ENCODE measurements around the gene CTLA4. TPM values are rescaled to one million over a fixed set of nuclear protein-coding genes. Genes with fewer than 3 reads are reported as not detected.

Gene CTLA4
- total and polyA plus RNA-seq, 2 of the 4 experiments (the other 2 are of a cell fraction) = not detected

DNA sequence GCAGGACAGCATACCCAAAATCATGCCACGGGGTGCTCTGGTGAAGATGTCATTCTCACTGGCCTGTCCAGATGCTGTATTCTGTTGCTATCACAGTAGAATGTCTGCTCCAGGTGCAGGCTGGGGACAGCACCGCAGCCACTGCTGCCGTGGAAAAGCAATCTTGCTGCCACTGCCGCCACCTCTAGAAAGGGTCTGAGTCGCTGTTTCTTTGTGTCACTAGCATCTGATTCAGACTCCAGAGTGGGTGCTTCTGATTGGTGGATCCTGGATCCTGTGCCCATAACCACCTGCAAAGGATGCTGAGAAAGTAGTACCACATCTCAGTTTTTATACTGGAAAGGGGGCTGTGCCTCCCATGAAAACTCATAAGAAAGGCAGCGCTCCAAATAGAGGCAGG lies 45.3 kb upstream of the CTLA4 start:
- Histone ChIP-seq H2BK20ac (ENCODE audit: low read depth, low read length) (no peak overlapping the region), H3K9ac (ENCODE audit: low read depth, low read length) (no peak overlapping the region), H3K56ac (ENCODE audit: extremely low read depth, insufficient read depth, low read length) (no peak overlapping the region), H3K27me3 (ENCODE audit: control insufficient read depth, insufficient read depth, low read length) (peaks cover 31% of the 10 kb centered on the region), H3K23ac (ENCODE audit: low read depth, low read length) (no peak overlapping the region), H3K4me2 (ENCODE audit: low read depth, low read length) (no peak overlapping the region), H4K8ac (ENCODE audit: low read depth in 2 of 2, low read length in 2 of 2) (no peak overlapping the region), H2AFZ (replicated peaks; ENCODE audit: low read length, poor library complexity) (no peak overlapping the region), H3K9me1 (ENCODE audit: insufficient read depth, low read length) (no peaks in the 10 kb centered on the region), H2AK5ac (ENCODE audit: low read depth, low read length) (no peak overlapping the region), H3K4me3 (ENCODE audit: insufficient read depth, low read depth, low read length) (no peak overlapping the region), H3K14ac (replicated peaks; ENCODE audit: low read depth, low read length) (no peak overlapping the region), H4K91ac (ENCODE audit: insufficient read depth, low read depth, low read length) (no peak overlapping the region), H3K27ac (ENCODE audit: insufficient read depth, low read length) (no peak overlapping the region), H3K18ac (ENCODE audit: low read depth, low read length) (no peak overlapping the region), H3K9me3 (ENCODE audit: control insufficient read depth, insufficient read depth, low read length) (no peaks in the 10 kb centered on the region), H2BK120ac (ENCODE audit: low read depth, low read length) (no peak overlapping the region), H4K5ac (ENCODE audit: low read depth, low read length) (no peak overlapping the region), H2AK9ac (replicated peaks; ENCODE audit: low read depth, low read length, poor library complexity) (no peak overlapping the region), H2BK15ac (ENCODE audit: low read depth, low read length) (no peak overlapping the region), H4K20me1 (ENCODE audit: insufficient read depth, low read length) (no peaks in the 10 kb centered on the region), H3K4me1 (ENCODE audit: control insufficient read depth, insufficient read depth, low read length) (no peaks in the 10 kb centered on the region), H2BK5ac (ENCODE audit: low read depth, low read length, poor library complexity, severe bottlenecking) (no peak overlapping the region), H3K4ac (ENCODE audit: low read depth, low read length) (no peak overlapping the region), H3K79me1 (ENCODE audit: low read depth in 1 of 2, low read length in 2 of 2) (no peaks in the 10 kb centered on the region), H3K36me3 (ENCODE audit: control insufficient read depth, insufficient read depth, low read length) (no peaks in the 10 kb centered on the region)
- POLR2A ChIA-PET (ENCODE audit: unreplicated experiment) = no interaction called here
- WGBS, 2 experiments (ENCODE audit: extremely low coverage in 2 of 2, insufficient read length in 1 of 2) = 86% methylated on average over 4 of the region's 6 CpGs; no CpG with 5 or more reads in 1 of the 2 experiments
- CTCF ChIA-PET = no interaction called here
- no TSS peak for BruUV-seq (replicated peaks)
- dilution Hi-C loops (cut with HindIII; ENCODE audit: low sequenced_read_pairs, unreplicated experiment) = loop anchor here (25.0 kb wide), 1 partner anchor 310 kb away; no protein-coding TSS in a partner anchor
- TF ChIP-seq BHLHE40 (IDR thresholded peaks at IDR 0.05; ENCODE audit: low read depth, low read length) = no peak
- no peak for TF ChIP-seq POLR2A (IDR thresholded peaks at IDR 0.05; ENCODE audit: low read depth, low read length)
- TF ChIP-seq FOS (IDR thresholded peaks at IDR 0.05; ENCODE audit: low read depth, low read length) = no peak
- no peak for TF ChIP-seq RAD21 (IDR thresholded peaks at IDR 0.05; ENCODE audit: low read length)
- TF ChIP-seq NFE2L2 (IDR thresholded peaks at IDR 0.05; ENCODE audit: low read depth, low read length) = no peak
- no peak for TF ChIP-seq CEBPB (IDR thresholded peaks at IDR 0.05; ENCODE audit: low read depth, low read length)
- TF ChIP-seq MXI1 (IDR thresholded peaks at IDR 0.05; ENCODE audit: borderline replicate concordance, low read depth, low read length) = no peak
- TF ChIP-seq, protein P1, sequence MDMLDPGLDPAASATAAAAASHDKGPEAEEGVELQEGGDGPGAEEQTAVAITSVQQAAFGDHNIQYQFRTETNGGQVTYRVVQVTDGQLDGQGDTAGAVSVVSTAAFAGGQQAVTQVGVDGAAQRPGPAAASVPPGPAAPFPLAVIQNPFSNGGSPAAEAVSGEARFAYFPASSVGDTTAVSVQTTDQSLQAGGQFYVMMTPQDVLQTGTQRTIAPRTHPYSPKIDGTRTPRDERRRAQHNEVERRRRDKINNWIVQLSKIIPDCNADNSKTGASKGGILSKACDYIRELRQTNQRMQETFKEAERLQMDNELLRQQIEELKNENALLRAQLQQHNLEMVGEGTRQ (IDR thresholded peaks at IDR 0.05; ENCODE audit: low read depth, low read length) = no peak
- no peak for TF ChIP-seq MAFK (IDR thresholded peaks at IDR 0.05; ENCODE audit: low read depth, low read length)
- no peak for TF ChIP-seq CHD1 (IDR thresholded peaks at IDR 0.05; ENCODE audit: low read depth, low read length)
- TF ChIP-seq, protein P2, sequence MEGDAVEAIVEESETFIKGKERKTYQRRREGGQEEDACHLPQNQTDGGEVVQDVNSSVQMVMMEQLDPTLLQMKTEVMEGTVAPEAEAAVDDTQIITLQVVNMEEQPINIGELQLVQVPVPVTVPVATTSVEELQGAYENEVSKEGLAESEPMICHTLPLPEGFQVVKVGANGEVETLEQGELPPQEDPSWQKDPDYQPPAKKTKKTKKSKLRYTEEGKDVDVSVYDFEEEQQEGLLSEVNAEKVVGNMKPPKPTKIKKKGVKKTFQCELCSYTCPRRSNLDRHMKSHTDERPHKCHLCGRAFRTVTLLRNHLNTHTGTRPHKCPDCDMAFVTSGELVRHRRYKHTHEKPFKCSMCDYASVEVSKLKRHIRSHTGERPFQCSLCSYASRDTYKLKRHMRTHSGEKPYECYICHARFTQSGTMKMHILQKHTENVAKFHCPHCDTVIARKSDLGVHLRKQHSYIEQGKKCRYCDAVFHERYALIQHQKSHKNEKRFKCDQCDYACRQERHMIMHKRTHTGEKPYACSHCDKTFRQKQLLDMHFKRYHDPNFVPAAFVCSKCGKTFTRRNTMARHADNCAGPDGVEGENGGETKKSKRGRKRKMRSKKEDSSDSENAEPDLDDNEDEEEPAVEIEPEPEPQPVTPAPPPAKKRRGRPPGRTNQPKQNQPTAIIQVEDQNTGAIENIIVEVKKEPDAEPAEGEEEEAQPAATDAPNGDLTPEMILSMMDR (conservative IDR thresholded peaks at IDR 0.05; ENCODE audit: low read depth, low read length) = no peak
- TF ChIP-seq MAZ (IDR thresholded peaks at IDR 0.05; ENCODE audit: borderline replicate concordance, low read depth, low read length) = no peak
- TF ChIP-seq RCOR1 (IDR thresholded peaks at IDR 0.05; ENCODE audit: insufficient replicate concordance, low read length) = no peak
- no peak for TF ChIP-seq RFX5 (IDR thresholded peaks at IDR 0.05; ENCODE audit: low read depth, low read length)
- no peak for TF ChIP-seq SMC3 (IDR thresholded peaks at IDR 0.05; ENCODE audit: low read depth, low read length)
- TF ChIP-seq, protein P3, sequence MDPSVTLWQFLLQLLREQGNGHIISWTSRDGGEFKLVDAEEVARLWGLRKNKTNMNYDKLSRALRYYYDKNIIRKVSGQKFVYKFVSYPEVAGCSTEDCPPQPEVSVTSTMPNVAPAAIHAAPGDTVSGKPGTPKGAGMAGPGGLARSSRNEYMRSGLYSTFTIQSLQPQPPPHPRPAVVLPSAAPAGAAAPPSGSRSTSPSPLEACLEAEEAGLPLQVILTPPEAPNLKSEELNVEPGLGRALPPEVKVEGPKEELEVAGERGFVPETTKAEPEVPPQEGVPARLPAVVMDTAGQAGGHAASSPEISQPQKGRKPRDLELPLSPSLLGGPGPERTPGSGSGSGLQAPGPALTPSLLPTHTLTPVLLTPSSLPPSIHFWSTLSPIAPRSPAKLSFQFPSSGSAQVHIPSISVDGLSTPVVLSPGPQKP (IDR thresholded peaks at IDR 0.05; ENCODE audit: borderline replicate concordance, low read depth, low read length) = no peak
- intact Hi-C loops (cut with micrococcal nuclease) = loop anchor here (1.0 kb wide), 1 partner anchor 531 kb away; no protein-coding TSS in a partner anchor
- no peak for ATAC-seq (ENCODE audit: low read depth)
- in situ Hi-C loops (cut with MboI; ENCODE audit: low sequenced_read_pairs) = loop anchor here (25.0 kb wide), 1 partner anchor 585 kb away; the partner anchor contains the start of gene CYP20A1
- DNase-seq = no peak
